GM19455 (cell line): ENCODE measurements around the gene SLC25A30.
"Not testable (repeated sequence)": the region's sequence is repeated elsewhere in the genome, so short reads cannot be mapped to it uniquely, and the experiment has no call there.

ENCODE experiments used
- ATAC-seq: cut with Tn5 transposase; IDR thresholded peaks from one replicate; pipeline ENCODE4 v1.9.1; 2021; ENCODE audit not compliant: unreplicated experiment

The SLC25A30 gene

GRCh38 chr13:45392811-45393210, 25.4 kb downstream of the SLC25A30 start:
- ATAC-seq, result no peak

GRCh38 chr13:45391926-45392325, 26.2 kb downstream of the SLC25A30 start:
- ATAC-seq, result no peak

GRCh38 chr13:45391128-45391527, 27.0 kb downstream of the SLC25A30 start:
- ATAC-seq, result not testable (repeated sequence)

- not testable (repeated sequence) for ATAC-seq
Observed at GRCh38 chr13:45390348-45390747, 27.8 kb downstream of the SLC25A30 start.

- ATAC-seq, result no peak
Observed at GRCh38 chr13:45388664-45389063, 29.5 kb downstream of the SLC25A30 start.

GRCh38 chr13:45386892-45387575, 31.1 kb downstream of the SLC25A30 start:
- not testable (repeated sequence) for ATAC-seq

- ATAC-seq, result no peak
Observed at GRCh38 chr13:45385907-45386553, 32.1 kb downstream of the SLC25A30 start.

- ATAC-seq, result no peak
Observed at GRCh38 chr13:45385320-45385719, 32.9 kb downstream of the SLC25A30 start.

GRCh38 chr13:45384474-45385174, 33.5 kb downstream of the SLC25A30 start:
- ATAC-seq, result no peak

GRCh38 chr13:45382739-45383138, 35.4 kb downstream of the SLC25A30 start:
- not testable (repeated sequence) for ATAC-seq

- no peak for ATAC-seq
Observed at GRCh38 chr13:45381196-45381595, 37.0 kb downstream of the SLC25A30 start.

- not testable (repeated sequence) for ATAC-seq
Observed at GRCh38 chr13:45380708-45381107, 37.5 kb downstream of the SLC25A30 start.

- ATAC-seq, result not testable (repeated sequence)
Observed at GRCh38 chr13:45379516-45379915, 38.7 kb downstream of the SLC25A30 start.

- ATAC-seq, result not testable (repeated sequence)
Observed at GRCh38 chr13:45378786-45379185, 39.4 kb downstream of the SLC25A30 start.

- not testable (repeated sequence) for ATAC-seq
Observed at GRCh38 chr13:45377314-45377713, 40.9 kb downstream of the SLC25A30 start.

- ATAC-seq, result not testable (repeated sequence)
Observed at GRCh38 chr13:45376651-45377050, 41.5 kb downstream of the SLC25A30 start.

GRCh38 chr13:45374917-45375316, 43.3 kb downstream of the SLC25A30 start:
- no peak for ATAC-seq

GRCh38 chr13:45373162-45373547, 45.0 kb downstream of the SLC25A30 start:
- no peak for ATAC-seq

GRCh38 chr13:45372189-45373161, 45.7 kb downstream of the SLC25A30 start:
- ATAC-seq, result no peak

GRCh38 chr13:45370922-45371406, 47.2 kb downstream of the SLC25A30 start:
- no peak for ATAC-seq

GRCh38 chr13:45369116-45369515, 49.1 kb downstream of the SLC25A30 start:
- no peak for ATAC-seq
